Activated CD4-positive, alpha-beta T cell treated with anti-CD3 and anti-CD28 coated beads, Interleukin-2, amount 10 ng/mL, durations not matched to agents 7 days and 5 days (primary cell): ENCODE measurements around the gene GSDME. TPM values are rescaled to one million over a fixed set of nuclear protein-coding genes. Genes with fewer than 3 reads are reported as not detected.

Experiments used
- CTCF ChIA-PET: fragments of 350-600 bp; sonication (Branson Sonifier 250); formaldehyde crosslinking; loops from one replicate; lab custom pipeline; 2021; ENCODE audit warnings: antibody characterized with exemption; lab: Charles Lee
- POLR2A ChIA-PET: fragments of 350-600 bp; sonication (Branson Sonifier 250); formaldehyde crosslinking; loops from one replicate; lab custom pipeline; 2021; ENCODE audit warnings: antibody characterized with exemption; lab: Charles Lee
- DNase-seq: peaks from one replicate; pipeline ENCODE4 v3.0.0-alpha.2; 2020
- H3K27ac Mint-ChIP-seq: one replicate; pipeline ENCODE4 v1.8.0; 2021; ENCODE audit warnings: mild to moderate bottlenecking, moderate library complexity, mixed read lengths
- H3K27me3 Mint-ChIP-seq: one replicate; pipeline ENCODE4 v1.8.0; 2021; ENCODE audit warnings: mixed read lengths
- H3K36me3 Mint-ChIP-seq: one replicate; pipeline ENCODE4 v1.8.0; 2021; ENCODE audit warnings: low read depth, mixed read lengths
- H3K4me1 Mint-ChIP-seq: one replicate; pipeline ENCODE4 v1.8.0; 2021; ENCODE audit warnings: mixed read lengths
- H3K4me3 Mint-ChIP-seq: one replicate; pipeline ENCODE4 v1.8.0; 2021; ENCODE audit warnings: mild to moderate bottlenecking, moderate library complexity, mixed read lengths
- H3K9me3 Mint-ChIP-seq: one replicate; pipeline ENCODE4 v1.8.0; 2021; ENCODE audit warnings: mixed read lengths
- total RNA-seq, 2 experiments: library from RNA; stranded (reverse); gene quantifications; one replicate each; pipeline ENCODE4 v1.2.3, GENCODE V29; 2021

GSDME gene
- total RNA-seq, 2 experiments from 2014 or later: 1.8 to 2.1 TPM

GRCh38 chr7:24724451-24725190 lies 32.6 kb downstream of the GSDME start:
- H3K27me3 Mint-ChIP-seq: no peaks in the 10 kb centered on the region
- H3K4me3 Mint-ChIP-seq: no peak overlapping the region
- ChIA-PET CTCF (interaction anchor here (0.6 to 1.6 kb wide), 2 partner anchors 9 to 464 kb away, joined by 3 to 6 read pairs; no protein-coding TSS in a partner anchor), POLR2A (interaction anchor here (0.6 kb wide), 1 partner anchor 65 kb away, joined by 3 read pairs; no protein-coding TSS in a partner anchor)
- no peak for DNase-seq
- H3K4me1 Mint-ChIP-seq: peaks cover 32% of the 10 kb centered on the region
- H3K36me3 Mint-ChIP-seq: no peaks in the 10 kb centered on the region
- H3K27ac Mint-ChIP-seq: no peak overlapping the region
- no peaks in the 10 kb centered on the region for H3K9me3 Mint-ChIP-seq

GRCh38 chr7:24723178-24723530 lies 34.1 kb downstream of the GSDME start:
- no peak overlapping the region for H3K27ac Mint-ChIP-seq

GRCh38 chr7:24722386-24723177 lies 34.7 kb downstream of the GSDME start:
- DNase-seq: no peak
- POLR2A ChIA-PET: no interaction called here
- Mint-ChIP-seq H3K4me1 (peaks cover 21% of the 10 kb centered on the region), H3K4me3 (no peak overlapping the region), H3K36me3 (no peaks in the 10 kb centered on the region), H3K27ac (no peak overlapping the region), H3K27me3 (peaks cover 4% of the 10 kb centered on the region), H3K9me3 (no peaks in the 10 kb centered on the region)
- CTCF ChIA-PET: interaction anchor here (1.1 kb wide), 1 partner anchor 19 kb away, joined by 3 read pairs; no protein-coding TSS in a partner anchor

More at GRCh38 chr7:24723178-24723530, 34.1 kb downstream of the GSDME start:
- no peak for DNase-seq
- Mint-ChIP-seq H3K4me3 (no peak overlapping the region), H3K9me3 (no peaks in the 10 kb centered on the region), H3K36me3 (no peaks in the 10 kb centered on the region), H3K27me3 (peaks cover 4% of the 10 kb centered on the region), H3K4me1 (peaks cover 26% of the 10 kb centered on the region)
- ChIA-PET CTCF (no interaction called here), POLR2A (no interaction called here)

GRCh38 chr7:24721481-24722001 lies 35.7 kb downstream of the GSDME start:
- no peaks in the 10 kb centered on the region for H3K36me3 Mint-ChIP-seq
- H3K4me1 Mint-ChIP-seq: peaks cover 13% of the 10 kb centered on the region
- H3K27ac Mint-ChIP-seq: no peak overlapping the region
- ChIA-PET POLR2A (no interaction called here), CTCF (interaction anchor here (0.6 to 1.2 kb wide), 3 partner anchors 8 to 27 kb away, joined by 3 read pairs; no protein-coding TSS in a partner anchor)
- H3K9me3 Mint-ChIP-seq: no peaks in the 10 kb centered on the region
- H3K4me3 Mint-ChIP-seq: no peak overlapping the region
- peaks cover 4% of the 10 kb centered on the region for H3K27me3 Mint-ChIP-seq
- no peak for DNase-seq

- Mint-ChIP-seq H3K27me3 (peaks cover 4% of the 10 kb centered on the region), H3K4me3 (no peak overlapping the region), H3K36me3 (no peaks in the 10 kb centered on the region), H3K27ac (no peak overlapping the region), H3K4me1 (peaks cover 23% of the 10 kb centered on the region), H3K9me3 (no peaks in the 10 kb centered on the region)
- CTCF ChIA-PET: interaction anchor here (0.9 to 1.2 kb wide), 2 partner anchors 9 to 10 kb away, joined by 3 read pairs; no protein-coding TSS in a partner anchor
- DNase-seq: no peak
- POLR2A ChIA-PET: no interaction called here
Measured at GRCh38 chr7:24720283-24720682, 37.0 kb downstream of the GSDME start.

- CTCF ChIA-PET: no interaction called here
- H3K27ac Mint-ChIP-seq: peak overlapping the region; percentile 54
- peaks cover 23% of the 10 kb centered on the region for H3K4me1 Mint-ChIP-seq
- peaks cover 4% of the 10 kb centered on the region for H3K27me3 Mint-ChIP-seq
- no peaks in the 10 kb centered on the region for H3K36me3 Mint-ChIP-seq
- no peaks in the 10 kb centered on the region for H3K9me3 Mint-ChIP-seq
- H3K4me3 Mint-ChIP-seq: no peak overlapping the region
- no peak for DNase-seq
- POLR2A ChIA-PET: no interaction called here
Measured at GRCh38 chr7:24718977-24719491, 38.2 kb downstream of the GSDME start.

GRCh38 chr7:24718431-24718831 lies 38.8 kb downstream of the GSDME start:
- no peak overlapping the region for H3K27ac Mint-ChIP-seq
- CTCF ChIA-PET: no interaction called here
- H3K4me1 Mint-ChIP-seq: peaks cover 23% of the 10 kb centered on the region
- no peaks in the 10 kb centered on the region for H3K36me3 Mint-ChIP-seq
- no peak for DNase-seq
- peaks cover 4% of the 10 kb centered on the region for H3K27me3 Mint-ChIP-seq
- no peak overlapping the region for H3K4me3 Mint-ChIP-seq
- no peaks in the 10 kb centered on the region for H3K9me3 Mint-ChIP-seq
- POLR2A ChIA-PET: no interaction called here

- Mint-ChIP-seq H3K36me3 (no peaks in the 10 kb centered on the region), H3K4me3 (no peak overlapping the region), H3K27ac (no peak overlapping the region), H3K9me3 (no peaks in the 10 kb centered on the region), H3K27me3 (peaks cover 4% of the 10 kb centered on the region), H3K4me1 (peaks cover 23% of the 10 kb centered on the region)
- CTCF ChIA-PET: interaction anchor here (1.0 kb wide), 1 partner anchor 9 kb away, joined by 3 read pairs; no protein-coding TSS in a partner anchor
- POLR2A ChIA-PET: no interaction called here
- no peak for DNase-seq
Measured at GRCh38 chr7:24717694-24718320, 39.5 kb downstream of the GSDME start.

- POLR2A ChIA-PET: no interaction called here
Measured at GRCh38 chr7:24717247-24717622, 40.0 kb downstream of the GSDME start.

GRCh38 chr7:24716480-24717246 lies 40.6 kb downstream of the GSDME start:
- Mint-ChIP-seq H3K27ac (no peak overlapping the region), H3K9me3 (no peaks in the 10 kb centered on the region), H3K27me3 (peaks cover 4% of the 10 kb centered on the region), H3K36me3 (no peaks in the 10 kb centered on the region), H3K4me3 (no peak overlapping the region), H3K4me1 (peaks cover 23% of the 10 kb centered on the region)
- ChIA-PET CTCF (interaction anchor here (1.0 to 1.2 kb wide), 2 partner anchors 8 to 9 kb away, joined by 3 read pairs; no protein-coding TSS in a partner anchor), POLR2A (no interaction called here)
- no peak for DNase-seq

More at GRCh38 chr7:24717247-24717622, 40.0 kb downstream of the GSDME start:
- H3K9me3 Mint-ChIP-seq: no peaks in the 10 kb centered on the region
- CTCF ChIA-PET: interaction anchor here (1.0 kb wide), 1 partner anchor 9 kb away, joined by 3 read pairs; no protein-coding TSS in a partner anchor
- DNase-seq: no peak
- H3K36me3 Mint-ChIP-seq: no peaks in the 10 kb centered on the region
- H3K4me1 Mint-ChIP-seq: peaks cover 23% of the 10 kb centered on the region
- no peak overlapping the region for H3K27ac Mint-ChIP-seq
- no peak overlapping the region for H3K4me3 Mint-ChIP-seq
- peaks cover 4% of the 10 kb centered on the region for H3K27me3 Mint-ChIP-seq

- H3K4me1 Mint-ChIP-seq: peaks cover 23% of the 10 kb centered on the region
- no peak overlapping the region for H3K27ac Mint-ChIP-seq
- H3K4me3 Mint-ChIP-seq: no peak overlapping the region
- H3K36me3 Mint-ChIP-seq: no peaks in the 10 kb centered on the region
- DNase-seq: no peak
- POLR2A ChIA-PET: no interaction called here
- no peaks in the 10 kb centered on the region for H3K9me3 Mint-ChIP-seq
- H3K27me3 Mint-ChIP-seq: peaks cover 4% of the 10 kb centered on the region
- CTCF ChIA-PET: interaction anchor here (0.6 to 1.2 kb wide), 2 partner anchors 9 to 44 kb away, joined by 3 to 4 read pairs; no protein-coding TSS in a partner anchor
Measured at GRCh38 chr7:24715661-24716479, 41.4 kb downstream of the GSDME start.
